GM19238 (cell line): ENCODE measurements around the gene EIF4G2.

Source experiments
- DNase-seq: peaks from one replicate; pipeline ENCODE4 v3.0.0; 2011; ENCODE audit warnings: low spot score; ENCODE audit not compliant: insufficient read length

Gene EIF4G2

GRCh38 chr11:10809373-10810160 is 841 bp upstream of the EIF4G2 start:
- DNase-seq, result peak; percentile 26

- DNase-seq, result no peak
Observed at GRCh38 chr11:10808235-10808552, 532 bp downstream of the EIF4G2 start.

- DNase-seq, result no peak
Observed at GRCh38 chr11:10807493-10808234, 1.1 kb downstream of the EIF4G2 start.

GRCh38 chr11:10806206-10806605 is 2.5 kb downstream of the EIF4G2 start:
- no peak for DNase-seq

GRCh38 chr11:10805741-10806140 is 3.0 kb downstream of the EIF4G2 start:
- DNase-seq, result no peak

- no peak for DNase-seq
Observed at GRCh38 chr11:10803676-10804075, 5.0 kb downstream of the EIF4G2 start.

GRCh38 chr11:10800292-10800691 is 8.4 kb downstream of the EIF4G2 start:
- no peak for DNase-seq

- no peak for DNase-seq
Observed at GRCh38 chr11:10798330-10798928, 10.3 kb downstream of the EIF4G2 start.

- no peak for DNase-seq
Observed at GRCh38 chr11:10797531-10797930, 11.2 kb downstream of the EIF4G2 start.

- no peak for DNase-seq
Observed at GRCh38 chr11:10797001-10797400, 11.7 kb downstream of the EIF4G2 start.

GRCh38 chr11:10796191-10796590 is 12.5 kb downstream of the EIF4G2 start:
- no peak for DNase-seq

GRCh38 chr11:10793470-10794255 is 15.1 kb downstream of the EIF4G2 start:
- DNase-seq, result no peak

GRCh38 chr11:10792385-10793068 is 16.2 kb downstream of the EIF4G2 start:
- peak; percentile 66 for DNase-seq

- DNase-seq, result no peak
Observed at GRCh38 chr11:10786451-10786850, 22.3 kb downstream of the EIF4G2 start.

- DNase-seq, result no peak
Observed at GRCh38 chr11:10785146-10785474, 23.6 kb downstream of the EIF4G2 start.

- DNase-seq, result no peak
Observed at GRCh38 chr11:10784232-10785145, 24.2 kb downstream of the EIF4G2 start.

GRCh38 chr11:10780040-10780439 is 28.7 kb downstream of the EIF4G2 start:
- DNase-seq, result no peak

- DNase-seq, result no peak
Observed at GRCh38 chr11:10779086-10779485, 29.6 kb downstream of the EIF4G2 start.

GRCh38 chr11:10778217-10778970 is 30.3 kb downstream of the EIF4G2 start:
- no peak for DNase-seq
